UCSD-AML1 (cell line): ENCODE measurements around the gene CBLC.
"Not testable (repeated sequence)": the region's sequence is repeated elsewhere in the genome, so short reads cannot be mapped to it uniquely, and the experiment has no call there.

Source experiments
- DNase-seq: peaks from one replicate; lab custom pipeline; 2025; ENCODE audit not compliant: unreplicated experiment; lab: John Stamatoyannopoulos, UW

The CBLC gene

DNA sequence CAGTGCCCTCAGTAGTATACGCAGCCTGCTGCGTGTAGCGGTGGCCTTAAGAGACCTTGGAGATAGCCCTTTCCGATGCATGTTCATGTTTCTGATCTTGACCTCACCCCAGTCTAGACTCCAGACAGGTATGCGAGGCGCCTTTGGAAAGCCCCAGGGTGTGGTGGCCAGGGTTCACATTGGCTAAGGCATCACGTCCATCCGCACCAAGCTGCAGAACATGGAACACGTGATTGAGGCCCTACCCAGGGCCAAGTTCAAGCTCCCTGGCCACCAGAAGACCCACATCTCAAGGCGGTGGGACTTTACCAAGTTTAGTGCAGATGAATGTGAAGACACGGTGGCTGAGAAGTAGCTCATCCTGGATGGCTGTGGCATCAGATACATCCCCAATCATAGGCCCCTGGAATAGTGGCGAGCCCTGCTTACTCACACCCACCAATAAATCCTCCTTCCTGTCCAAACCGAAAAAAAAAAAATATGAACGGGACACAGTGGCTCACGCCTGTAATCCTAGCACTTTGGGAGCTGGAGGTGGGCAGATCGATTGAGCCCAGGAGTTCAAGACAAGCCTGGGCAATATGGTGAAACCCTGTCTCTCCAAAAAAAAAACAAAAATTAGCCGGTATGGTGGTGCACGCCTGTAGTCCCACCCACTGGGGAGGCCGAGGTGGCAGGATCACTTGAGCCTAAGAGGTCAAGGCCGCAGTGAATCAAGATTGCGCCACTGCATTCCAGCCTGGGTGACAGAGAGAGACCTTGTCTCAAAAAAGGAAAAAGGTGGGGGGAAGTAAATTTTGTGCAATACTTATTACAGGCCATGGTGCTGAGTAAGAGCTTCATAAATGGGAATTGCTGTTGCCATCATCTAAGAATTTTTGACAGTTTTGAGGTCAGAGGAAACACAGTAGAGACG lies 12.4 kb upstream of the CBLC start:
- DNase-seq, result no peak

DNA sequence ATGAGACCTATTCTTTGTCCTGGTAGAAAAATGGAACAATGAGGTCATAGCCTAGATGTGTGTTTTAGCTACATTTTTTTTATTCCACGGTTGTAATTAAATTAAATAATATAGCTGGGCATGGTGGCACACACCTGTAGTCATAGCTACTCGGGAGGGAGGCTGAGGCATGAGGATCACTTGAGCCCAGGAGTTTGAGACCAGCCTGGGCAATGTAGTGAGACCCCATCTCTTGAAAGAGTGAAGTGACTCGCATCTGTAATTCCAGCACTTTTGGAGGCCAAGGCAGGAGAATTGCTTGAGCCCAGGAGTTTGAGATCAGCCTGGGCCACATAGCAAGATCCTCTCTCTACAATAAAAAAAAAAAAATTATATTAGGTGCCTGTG lies 11.7 kb upstream of the CBLC start:
- DNase-seq, result no peak

DNA sequence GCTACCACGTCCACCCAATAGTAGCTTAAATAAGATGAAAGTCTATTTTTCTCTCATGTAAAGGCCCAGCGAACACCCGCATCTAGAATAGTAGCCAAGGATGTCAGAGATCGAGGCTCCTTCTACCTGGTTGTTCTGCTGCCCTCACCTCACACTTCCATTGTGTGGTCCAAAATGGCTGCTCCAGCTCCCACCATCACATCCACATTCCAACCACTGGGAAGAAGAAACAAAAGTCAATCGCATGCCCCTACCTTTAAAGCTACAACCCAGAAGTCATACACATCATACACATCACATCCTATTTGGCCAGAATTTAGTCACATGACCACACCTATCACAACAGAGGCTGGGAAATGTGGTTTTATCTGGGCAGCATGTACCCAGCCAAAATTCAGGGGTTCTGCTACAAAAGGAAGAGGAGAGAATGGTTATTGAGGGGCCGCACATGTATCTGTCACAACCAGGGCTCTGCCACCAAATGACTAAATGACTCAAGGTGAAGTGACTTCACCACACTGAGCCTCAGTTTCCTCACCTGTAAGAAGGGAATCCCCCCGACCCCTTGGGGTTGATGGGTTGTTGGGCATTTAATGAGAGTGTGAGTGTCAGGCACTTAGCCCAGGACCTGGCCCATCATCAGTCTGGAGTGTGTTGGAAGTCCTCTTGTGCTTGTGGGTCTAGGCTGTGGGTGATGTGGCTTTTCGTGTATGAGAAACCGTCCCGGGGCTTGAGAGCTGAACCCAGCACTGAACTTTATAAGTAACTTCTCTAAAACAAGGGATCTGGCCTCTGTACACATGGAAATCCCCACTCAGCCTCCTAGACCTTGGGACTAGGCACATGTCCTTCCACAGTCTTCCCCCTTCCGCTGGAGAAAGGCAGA lies 10.2 kb upstream of the CBLC start:
- DNase-seq, result peak; percentile 31

DNA sequence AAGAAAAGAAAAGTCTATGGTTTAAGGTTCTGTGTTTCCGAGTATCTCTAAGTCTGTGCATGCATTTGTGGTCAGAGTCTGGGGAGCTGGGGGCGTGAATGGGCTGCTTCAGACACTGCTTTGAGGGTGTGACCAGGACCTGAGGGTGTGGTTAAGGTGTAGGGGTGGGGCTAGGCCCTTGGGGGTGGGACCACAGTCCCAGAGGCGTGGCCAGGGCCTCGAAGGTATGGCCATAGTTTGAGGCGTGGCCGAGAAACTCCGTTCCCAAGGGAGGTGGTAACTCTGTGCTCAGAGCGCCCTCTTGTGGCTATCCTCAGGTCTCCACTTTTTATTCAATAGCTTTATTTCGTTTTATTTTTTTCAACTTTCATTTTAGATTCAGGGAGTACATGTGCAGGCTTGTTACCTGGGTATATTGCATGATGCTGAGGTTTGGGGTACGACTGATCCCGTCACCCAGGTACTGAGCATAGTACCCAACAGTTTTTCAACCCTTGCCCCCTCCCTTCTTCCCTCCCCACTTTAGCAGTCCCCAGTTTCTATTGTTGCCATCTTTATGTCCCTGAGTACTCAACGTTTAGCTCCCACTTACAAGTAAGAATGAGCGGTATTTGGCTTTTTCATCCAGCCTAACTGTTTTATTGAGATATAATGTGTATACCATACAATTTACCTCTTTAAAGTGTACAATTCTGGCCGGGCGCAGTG lies 7.0 kb upstream of the CBLC start:
- peak; percentile 96 for DNase-seq

DNA sequence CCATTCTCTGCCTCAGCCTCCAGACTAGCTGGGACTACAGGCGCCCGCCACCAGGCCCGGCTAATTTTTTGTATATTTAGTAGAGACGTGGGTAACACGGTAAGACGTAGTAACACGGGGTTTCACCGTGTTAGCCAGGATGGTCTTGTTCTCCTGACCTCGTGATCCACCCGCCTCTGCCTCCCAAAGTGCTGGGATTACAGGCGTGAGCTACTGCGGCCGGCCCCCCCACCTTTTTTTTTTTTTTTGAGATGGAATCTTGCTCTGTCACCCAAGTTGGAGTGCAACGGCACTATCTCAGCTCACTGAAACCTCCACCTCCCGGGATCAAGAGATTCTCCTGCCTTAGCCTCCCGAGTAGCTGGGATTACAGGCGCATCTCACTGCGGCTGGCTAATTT lies 5.5 kb upstream of the CBLC start:
- not testable (repeated sequence) for DNase-seq

DNA sequence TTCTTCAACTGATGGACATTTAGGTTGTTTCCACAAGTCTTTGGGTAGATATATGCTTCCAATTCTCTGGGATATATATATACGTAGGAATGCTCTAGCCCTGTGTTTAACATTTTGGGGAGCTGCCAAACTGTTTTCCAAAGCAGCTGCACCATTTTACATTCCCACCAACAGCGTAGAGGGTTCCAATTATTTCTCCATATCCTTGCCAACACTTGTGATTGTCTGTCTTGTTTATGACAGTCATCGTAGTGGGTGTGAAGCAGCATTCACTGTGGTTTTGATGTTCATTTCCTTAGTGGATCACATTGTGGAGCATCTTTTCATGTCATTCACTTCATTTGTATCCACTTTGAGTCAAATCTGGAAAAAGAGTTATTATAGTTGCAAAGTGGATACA lies 4.7 kb upstream of the CBLC start:
- no peak for DNase-seq

DNA sequence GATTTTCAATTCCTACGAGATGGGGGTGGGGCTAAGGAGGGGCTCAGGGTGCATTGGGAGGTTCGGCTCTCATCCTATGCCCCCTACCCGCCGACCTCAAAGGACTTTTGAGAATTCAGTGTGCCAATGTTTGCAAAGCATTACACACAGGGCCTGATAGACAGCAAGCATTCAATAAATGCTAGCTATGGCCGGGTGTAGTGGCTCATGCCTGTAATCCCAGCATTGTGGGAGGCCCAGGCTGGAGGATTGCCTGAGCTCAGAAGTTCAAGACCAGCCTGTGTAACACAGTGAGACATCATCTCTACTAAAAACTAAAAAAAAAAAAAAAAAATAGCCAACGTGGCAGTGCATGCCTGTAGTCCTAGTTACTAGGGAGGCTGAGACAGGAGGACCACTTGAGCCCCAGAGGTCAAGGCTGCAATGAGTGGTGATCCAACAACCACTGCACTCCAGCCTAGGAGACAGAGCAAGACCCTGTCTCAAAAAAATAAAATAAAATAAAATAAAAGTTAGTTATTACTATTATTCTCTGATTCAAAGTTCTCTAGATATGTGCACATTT lies 1.9 kb upstream of the CBLC start:
- DNase-seq, result no peak

DNA sequence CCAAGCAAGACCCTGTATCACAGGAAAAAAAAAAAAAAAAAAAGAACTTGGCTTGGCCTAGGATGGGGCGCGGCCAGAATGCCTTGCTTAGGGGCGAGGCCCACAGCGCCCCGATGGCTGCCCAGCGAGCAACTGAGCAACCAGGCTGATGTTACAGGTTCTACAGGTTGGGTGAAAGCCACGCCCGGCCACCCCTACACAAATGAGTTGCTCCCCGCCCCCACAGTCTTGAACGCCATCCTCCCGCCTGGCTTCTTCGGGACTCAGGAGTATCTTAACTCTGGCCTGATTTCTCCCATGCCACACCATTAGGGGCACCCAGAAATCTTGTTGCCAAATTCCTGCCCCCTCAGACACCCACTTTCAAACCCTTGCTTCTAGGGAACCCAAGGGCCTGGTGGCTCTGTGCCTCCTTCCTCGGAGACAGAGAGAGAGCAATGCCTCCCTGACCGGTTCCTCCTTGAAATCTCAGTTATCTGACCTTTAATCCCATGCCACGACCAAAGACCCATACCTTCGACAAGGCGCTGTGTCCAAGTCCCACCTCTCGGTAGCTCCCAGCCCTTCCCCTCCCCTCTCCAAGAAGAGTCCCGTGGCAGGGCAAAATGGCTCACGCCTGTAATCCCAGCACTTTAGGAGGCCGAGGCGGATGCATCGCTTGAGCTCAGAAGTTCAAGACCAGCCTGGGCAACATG lies 1.1 kb upstream of the CBLC start:
- DNase-seq, result no peak

DNA sequence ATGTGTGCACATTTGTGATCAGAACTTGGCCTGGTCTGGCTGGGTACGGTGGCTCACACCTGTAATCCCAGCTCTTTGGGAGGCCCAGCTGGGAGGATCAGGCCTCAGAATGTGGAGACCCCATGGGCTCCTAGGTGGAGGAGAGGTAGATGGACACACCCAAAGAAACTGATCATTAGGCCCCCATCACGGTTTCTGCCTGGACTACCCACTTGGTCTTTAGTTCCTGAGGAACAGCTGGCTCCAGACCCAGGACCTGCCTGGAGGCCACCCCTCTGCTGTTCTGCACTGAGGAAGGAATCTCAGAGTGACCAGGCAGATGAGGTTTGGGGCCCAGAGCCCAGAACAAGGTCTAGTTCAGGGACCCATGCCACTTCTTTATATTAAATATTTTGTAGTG lies 1.5 kb downstream of the CBLC start:
- DNase-seq, result no peak

DNA sequence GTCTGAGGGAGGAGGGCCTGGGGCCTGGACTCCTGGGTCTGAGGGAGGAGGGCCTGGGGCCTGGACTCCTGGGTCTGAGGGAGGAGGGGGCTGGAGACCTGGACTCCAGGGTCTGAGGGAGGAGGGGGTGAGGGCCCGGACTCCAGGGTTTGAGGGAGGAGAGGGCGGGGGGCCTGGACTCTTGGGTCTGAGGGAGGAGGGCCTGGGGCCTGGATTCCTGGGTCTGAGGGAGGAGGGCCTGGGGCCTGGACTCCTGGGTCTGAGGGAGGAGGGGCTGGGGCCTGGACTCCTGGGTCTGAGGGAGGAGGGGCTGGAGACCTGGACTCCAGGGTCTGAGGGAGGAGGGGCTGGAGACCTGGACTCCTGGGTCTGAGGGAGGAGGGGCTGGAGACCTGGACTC lies 4.0 kb downstream of the CBLC start:
- not testable (repeated sequence) for DNase-seq

DNA sequence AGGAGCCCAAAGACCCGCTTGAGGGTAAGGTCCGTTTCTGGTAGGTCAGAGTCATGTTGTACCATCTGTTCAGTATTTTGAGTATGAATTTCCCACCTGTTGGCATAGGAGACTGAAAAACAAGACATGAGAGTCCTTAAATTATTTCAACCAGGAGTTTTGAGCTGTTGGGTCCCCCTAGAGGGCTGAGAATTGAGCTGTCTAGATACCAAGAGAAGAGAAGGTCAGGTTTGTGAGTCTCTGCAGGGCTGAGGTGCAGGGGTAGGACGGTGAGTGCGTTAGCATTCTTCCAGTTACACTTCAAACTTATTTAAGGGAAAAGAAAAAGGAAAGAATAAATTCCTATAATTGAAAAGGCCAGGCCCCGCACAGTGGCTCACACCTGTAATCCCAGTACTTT lies 5.0 kb downstream of the CBLC start:
- no peak for DNase-seq

DNA sequence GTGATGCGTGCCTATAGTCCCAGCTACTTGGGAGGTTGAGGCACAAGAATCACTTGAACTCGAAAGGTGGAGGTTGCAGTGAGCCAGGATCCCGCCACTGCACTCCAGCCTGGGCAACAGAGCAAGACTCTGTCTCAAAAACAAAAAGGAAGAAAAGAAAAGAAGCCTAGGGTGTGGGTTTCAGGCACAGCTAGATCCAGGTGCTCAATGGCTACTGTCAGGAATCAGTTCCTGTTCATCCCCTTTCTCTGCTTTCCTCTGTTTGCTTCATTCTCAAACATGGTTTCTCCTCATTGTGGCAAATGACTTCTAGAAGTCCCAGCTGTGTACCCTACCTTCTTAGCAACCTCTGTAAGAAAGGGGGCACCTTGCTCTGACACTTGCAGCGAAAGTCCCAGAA lies 5.9 kb downstream of the CBLC start:
- DNase-seq, result no peak

DNA sequence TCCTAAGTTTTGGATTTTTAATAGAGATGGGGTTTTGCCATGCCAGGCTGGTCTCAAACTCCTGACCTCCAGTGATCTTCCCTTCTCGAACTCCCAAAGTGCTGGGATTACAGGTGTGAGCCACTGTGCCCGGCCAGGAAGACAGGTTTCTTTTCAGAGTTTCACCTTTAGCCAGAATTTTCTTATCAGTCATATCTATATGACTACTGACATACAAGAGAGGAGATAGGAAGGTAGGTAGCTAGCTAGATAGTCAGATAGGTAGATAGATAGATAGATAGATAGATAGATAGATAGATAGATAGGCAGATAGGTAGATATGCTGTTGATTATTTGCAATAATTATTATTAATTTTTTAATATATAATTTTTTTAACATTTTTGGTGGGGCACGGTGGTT lies 7.6 kb downstream of the CBLC start:
- DNase-seq, result no peak

DNA sequence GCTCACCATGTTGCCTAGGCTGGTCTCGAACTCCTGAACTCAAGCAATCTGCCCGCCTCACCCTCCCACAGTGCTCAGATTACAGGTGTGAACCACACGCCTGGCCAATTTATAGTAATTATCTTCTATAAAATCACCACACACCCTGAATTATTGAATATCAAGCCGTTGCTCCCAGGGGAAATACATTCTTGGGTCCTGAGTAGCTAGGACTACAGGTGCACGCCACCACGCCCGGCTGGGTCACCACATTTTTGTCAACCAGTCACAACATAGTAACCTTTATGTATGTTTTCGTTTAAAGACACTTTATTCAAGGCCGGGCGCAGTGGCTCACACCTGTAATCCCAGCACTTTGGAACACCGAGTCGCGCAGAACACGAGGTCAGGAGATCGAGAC lies 8.3 kb downstream of the CBLC start:
- DNase-seq, result no peak

DNA sequence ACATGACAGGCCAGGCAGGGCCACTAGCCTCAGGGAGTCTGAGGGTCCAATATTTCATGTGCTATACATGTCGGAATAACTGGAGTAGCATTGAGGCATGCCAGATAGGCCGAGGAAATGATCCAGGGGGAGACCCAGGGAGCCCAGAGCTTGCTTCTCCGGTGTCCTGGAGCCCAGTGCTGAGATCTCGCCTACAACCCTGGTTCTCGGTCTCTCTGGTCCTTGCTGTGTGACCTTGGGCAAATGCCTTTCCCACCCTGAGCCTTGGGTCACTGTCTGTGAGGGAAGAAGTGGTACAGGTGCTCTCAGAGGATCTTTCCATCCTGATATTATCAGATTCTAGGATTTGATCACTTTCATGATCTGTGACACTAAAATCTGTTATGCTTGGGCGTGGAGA lies 11.3 kb downstream of the CBLC start:
- no peak for DNase-seq

DNA sequence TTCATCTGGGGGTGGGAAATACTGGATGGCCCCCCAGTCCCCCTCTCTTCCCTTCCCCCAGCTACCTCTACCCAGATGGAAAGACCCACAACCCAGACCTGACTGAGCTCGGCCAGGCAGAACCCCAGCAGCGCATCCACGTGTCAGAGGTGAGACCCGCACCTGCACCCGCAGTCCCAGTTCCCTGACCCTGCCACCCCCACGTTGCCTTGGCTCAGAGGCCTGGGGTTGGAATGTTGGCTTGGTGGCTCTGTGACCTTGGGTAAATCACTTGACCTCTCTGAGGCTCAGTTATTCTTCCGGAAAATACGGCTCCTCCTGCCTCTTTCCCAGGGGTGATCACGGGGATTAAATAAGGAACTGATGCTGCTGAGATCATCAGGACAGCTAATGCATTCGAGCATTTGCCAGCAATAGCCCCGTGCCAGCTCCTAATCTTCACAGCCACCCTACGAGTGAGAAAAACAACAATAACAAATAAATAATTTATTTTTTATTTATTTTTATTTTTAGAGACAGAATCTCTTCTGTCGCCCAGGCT lies 12.3 kb downstream of the CBLC start:
- DNase-seq, result no peak

DNA sequence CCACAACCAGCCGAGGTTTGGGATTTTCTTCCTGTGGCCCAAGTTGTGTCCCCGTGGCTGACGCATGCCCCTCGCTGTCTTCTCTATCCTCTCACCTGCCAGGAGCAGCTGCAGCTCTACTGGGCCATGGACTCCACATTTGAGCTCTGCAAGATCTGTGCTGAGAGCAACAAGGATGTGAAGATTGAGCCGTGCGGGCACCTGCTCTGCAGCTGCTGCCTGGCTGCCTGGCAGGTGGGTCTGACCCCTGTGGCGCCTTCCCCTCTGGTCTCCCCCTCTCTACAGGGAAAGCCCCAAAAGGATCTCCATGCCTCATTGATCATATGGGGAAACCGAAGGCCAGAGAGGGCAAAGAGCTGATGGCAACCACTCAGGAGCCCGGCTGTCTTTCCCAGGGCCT lies 14.6 kb downstream of the CBLC start:
- no peak for DNase-seq

DNA sequence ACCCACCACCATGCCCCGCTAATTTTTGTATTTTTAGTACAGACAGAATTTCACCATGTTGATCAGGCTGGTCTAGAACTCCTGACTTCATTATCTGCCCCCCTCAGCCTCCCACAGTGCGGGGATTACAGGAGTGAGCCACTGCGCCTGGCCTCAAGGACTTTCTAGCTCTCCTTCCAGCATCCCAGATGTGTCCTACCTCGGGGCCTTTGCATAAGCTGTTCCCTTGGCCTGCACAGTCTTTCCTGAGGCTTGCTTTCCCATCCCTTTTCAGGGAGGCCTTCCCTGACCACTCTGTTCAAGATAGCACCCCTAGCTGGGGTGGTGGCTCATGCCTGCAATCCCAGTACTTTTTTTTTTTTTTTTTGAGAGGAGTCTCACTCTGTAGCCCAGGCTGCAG lies 16.9 kb downstream of the CBLC start:
- no peak for DNase-seq

DNA sequence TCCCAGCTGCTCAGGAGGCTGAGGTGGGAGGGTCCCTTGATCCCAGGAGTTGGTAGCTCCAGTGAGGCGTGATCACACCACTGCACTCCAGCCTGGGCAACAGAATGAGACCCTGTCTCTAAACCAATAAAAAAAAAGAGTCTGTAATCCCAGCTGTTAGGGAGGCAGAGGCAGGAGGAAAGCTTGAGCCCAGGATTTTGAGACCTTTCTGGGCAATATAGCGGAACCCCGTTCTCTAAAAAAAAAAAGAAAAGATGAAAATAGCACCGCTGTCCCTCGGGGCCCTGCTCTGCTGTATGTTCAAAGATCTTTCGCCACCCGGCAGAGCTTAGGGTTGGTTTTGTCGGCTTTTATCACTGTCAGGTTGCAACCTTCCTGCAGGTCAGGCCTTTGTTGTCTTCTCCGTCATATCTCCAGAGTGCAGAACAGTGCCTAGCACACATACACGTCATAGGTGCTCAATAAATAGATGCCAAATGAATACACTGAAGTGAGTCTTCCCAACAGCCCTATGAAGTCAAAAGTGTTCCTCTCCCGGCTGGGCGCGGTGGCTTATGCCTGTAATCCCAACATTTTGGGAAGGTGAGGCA lies 17.8 kb downstream of the CBLC start:
- DNase-seq, result no peak

DNA sequence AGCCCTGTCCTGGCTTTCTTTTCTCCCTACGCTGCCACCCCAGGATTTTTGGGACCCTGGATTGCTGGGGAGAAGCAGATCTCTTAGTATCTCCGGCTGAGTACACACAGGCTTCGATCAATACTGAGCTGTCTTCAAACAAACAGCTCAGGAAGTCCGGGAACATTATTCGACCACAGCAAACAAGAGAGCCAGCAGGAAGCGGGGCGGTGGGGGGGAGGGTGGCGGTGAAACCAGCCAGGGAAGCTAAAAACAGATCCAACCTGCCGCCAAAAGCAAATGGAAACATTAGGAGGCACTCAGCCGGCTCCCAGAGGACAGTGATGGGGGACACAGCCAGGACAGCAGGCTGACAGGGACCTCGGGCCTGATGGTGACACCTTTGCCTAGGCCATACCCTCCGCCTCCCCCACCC lies 19.0 kb downstream of the CBLC start:
- peak; percentile 76 for DNase-seq
